ENCODE results near the gene KCNQ1.

- TF ChIP-seq EZH2 (IDR thresholded peaks at IDR 0.05; ENCODE audit: insufficient read depth, poor library complexity, severe bottlenecking) (no peak), EZH2phosphoT487 (IDR thresholded peaks at IDR 0.05; ENCODE audit: insufficient read depth, low read depth) (no peak)
Measured at GRCh38 chr11:2586793-2587131, 142.0 kb downstream of the KCNQ1 start.
